HEK293 (cell line): ENCODE measurements around the gene CD151.
A peak's percentile ranks its signal among the peaks of the same experiment; 100 is the strongest.

Experiments used
- CTCF ChIA-PET: fragments of 350-600 bp; formaldehyde crosslinking; extraction: SDS; loops from one replicate; lab custom pipeline; 2021; ENCODE audit warnings: antibody characterized with exemption; lab: Yijun Ruan, JAX
- POLR2A ChIA-PET: fragments of 300-600 bp; formaldehyde crosslinking; extraction: SDS; loops from one replicate; lab custom pipeline; 2020; ENCODE audit warnings: antibody characterized with exemption, inconsistent platforms; lab: Yijun Ruan, JAX
- H3K27ac ChIP-seq: fragments of 200-500 bp; sonication (Bioruptor generic); 2 replicates; pipeline ENCODE4 v1.5.1; 2014; ENCODE audit warnings: low read depth, low read length, control low read depth, inconsistent platforms; ENCODE audit errors: extremely low read depth
- H3K36me3 ChIP-seq, 2 experiments: fragments of 200-500 bp in 1 of 2; sonication (Bioruptor generic) in 1 of 2; 1 replicate in 1 of 2; 2 replicates in 1 of 2; pipeline ENCODE4 v1.5.1; 2014 to 2017; ENCODE audit warnings: inconsistent platforms in 2 of 2, low read length in 2 of 2; ENCODE audit not compliant: control insufficient read depth in 2 of 2, insufficient read depth in 1 of 2
- H3K4me1 ChIP-seq: fragments of 200-500 bp; sonication (Bioruptor generic); 2 replicates; pipeline ENCODE4 v1.5.1; 2014; ENCODE audit warnings: mild to moderate bottlenecking, low read length, inconsistent platforms; ENCODE audit not compliant: control insufficient read depth, insufficient read depth
- H3K4me3 ChIP-seq: 2 replicates; pipeline ENCODE4 v1.5.1; 2011; ENCODE audit warnings: low read depth, mild to moderate bottlenecking, control low read depth, low read length, moderate library complexity
- H3K9me3 ChIP-seq: fragments of 200-500 bp; sonication (Bioruptor generic); 2 replicates; pipeline ENCODE4 v1.5.1; 2014; ENCODE audit warnings: low read depth, low read length, inconsistent platforms; ENCODE audit not compliant: control insufficient read depth, insufficient read depth
- GLIS2 ChIP-seq: fragments of 450-650 bp; formaldehyde crosslinking; IDR thresholded peaks from 2 replicates; pipeline ENCODE4 v1.5.1; 2016; ENCODE audit warnings: missing biosample characterization, missing genetic modification characterization
- KLF16 ChIP-seq: fragments of 450-650 bp; formaldehyde crosslinking; IDR thresholded peaks from 2 replicates; pipeline ENCODE4 v1.5.1; 2017; ENCODE audit warnings: missing biosample characterization, missing genetic modification characterization
- KLF9 ChIP-seq: fragments of 450-650 bp; formaldehyde crosslinking; IDR thresholded peaks from 2 replicates; pipeline ENCODE4 v1.5.1; 2016; ENCODE audit warnings: missing biosample characterization, missing genetic modification characterization, low read depth
- SP3 ChIP-seq: fragments of 450-650 bp; formaldehyde crosslinking; IDR thresholded peaks from 2 replicates; pipeline ENCODE4 v1.5.1; 2016; ENCODE audit warnings: missing biosample characterization, missing genetic modification characterization
- ZBTB10 ChIP-seq: fragments of 450-650 bp; formaldehyde crosslinking; IDR thresholded peaks from 2 replicates; pipeline ENCODE4 v1.5.1; 2016; ENCODE audit warnings: missing biosample characterization, missing genetic modification characterization
- ZBTB26 ChIP-seq: fragments of 450-650 bp; formaldehyde crosslinking; optimal IDR thresholded peaks from 2 replicates; pipeline ENCODE3; 2016; ENCODE audit warnings: missing biosample characterization, mild to moderate bottlenecking, missing genetic modification characterization
- ZBTB8A ChIP-seq: fragments of 450-650 bp; formaldehyde crosslinking; IDR thresholded peaks from 2 replicates; pipeline ENCODE4 v1.5.1; 2016; ENCODE audit warnings: missing biosample characterization, missing genetic modification characterization
- ZFP69B ChIP-seq: fragments of 450-650 bp; formaldehyde crosslinking; IDR thresholded peaks from 2 replicates; pipeline ENCODE4 v1.5.1; 2016; ENCODE audit warnings: missing biosample characterization, missing genetic modification characterization
- ZNF132 ChIP-seq: fragments of 450-650 bp; formaldehyde crosslinking; IDR thresholded peaks from 2 replicates; pipeline ENCODE4 v1.5.1; 2017; ENCODE audit warnings: missing biosample characterization, missing genetic modification characterization, borderline replicate concordance
- ZNF138 ChIP-seq: fragments of 450-650 bp; formaldehyde crosslinking; IDR thresholded peaks from 2 replicates; pipeline ENCODE4 v1.5.1; 2016; ENCODE audit warnings: missing biosample characterization, missing genetic modification characterization, borderline replicate concordance
- ZNF148 ChIP-seq: fragments of 450-650 bp; formaldehyde crosslinking; IDR thresholded peaks from 2 replicates; pipeline ENCODE4 v1.5.0; 2017; ENCODE audit warnings: missing biosample characterization, missing genetic modification characterization, borderline replicate concordance
- ZNF211 ChIP-seq: fragments of 450-650 bp; formaldehyde crosslinking; IDR thresholded peaks from 2 replicates; pipeline ENCODE4 v1.5.1; 2016; ENCODE audit warnings: low read depth, missing biosample characterization, missing genetic modification characterization
- ZNF280C ChIP-seq: fragments of 450-650 bp; formaldehyde crosslinking; IDR thresholded peaks from 2 replicates; pipeline ENCODE4 v1.5.1; 2016; ENCODE audit warnings: missing biosample characterization, missing genetic modification characterization
- ZNF311 ChIP-seq: fragments of 450-650 bp; formaldehyde crosslinking; IDR thresholded peaks from 2 replicates; pipeline ENCODE4 v1.5.1; 2017; ENCODE audit warnings: missing biosample characterization, missing genetic modification characterization, borderline replicate concordance
- ZNF335 ChIP-seq: fragments of 450-650 bp; formaldehyde crosslinking; conservative IDR thresholded peaks from 2 replicates; pipeline ENCODE4 v1.5.1; 2016; ENCODE audit warnings: missing biosample characterization, missing genetic modification characterization
- ZNF544 ChIP-seq: fragments of 450-650 bp; formaldehyde crosslinking; IDR thresholded peaks from 2 replicates; pipeline ENCODE4 v1.5.0; 2017; ENCODE audit warnings: missing biosample characterization, missing genetic modification characterization
- ZNF555 ChIP-seq: fragments of 450-650 bp; formaldehyde crosslinking; conservative IDR thresholded peaks from 2 replicates; pipeline ENCODE4 v1.5.1; 2017; ENCODE audit warnings: missing biosample characterization, mild to moderate bottlenecking, missing genetic modification characterization, inconsistent platforms
- ZNF626 ChIP-seq: fragments of 450-650 bp; sonication (Bioruptor Pico); formaldehyde crosslinking; IDR thresholded peaks from 2 replicates; pipeline ENCODE4 v1.5.1; 2018; ENCODE audit warnings: missing biosample characterization, missing genetic modification characterization, inconsistent platforms
- ZNF629 ChIP-seq: fragments of 450-650 bp; formaldehyde crosslinking; IDR thresholded peaks from 2 replicates; pipeline ENCODE4 v1.5.1; 2017; ENCODE audit warnings: missing biosample characterization, missing genetic modification characterization
- ZNF701 ChIP-seq: fragments of 450-650 bp; formaldehyde crosslinking; IDR thresholded peaks from 2 replicates; pipeline ENCODE4 v1.5.1; 2016; ENCODE audit warnings: missing biosample characterization, missing genetic modification characterization
- ZNF777 ChIP-seq: fragments of 450-650 bp; formaldehyde crosslinking; IDR thresholded peaks from 2 replicates; pipeline ENCODE4 v1.5.1; 2017; ENCODE audit warnings: missing biosample characterization, missing genetic modification characterization, borderline replicate concordance
- ZNF785 ChIP-seq: fragments of 450-650 bp; formaldehyde crosslinking; IDR thresholded peaks from 2 replicates; pipeline ENCODE4 v1.5.1; 2016; ENCODE audit warnings: missing biosample characterization, missing genetic modification characterization
- ZXDB ChIP-seq: fragments of 450-650 bp; formaldehyde crosslinking; IDR thresholded peaks from 2 replicates; pipeline ENCODE4 v1.5.1; 2016; ENCODE audit warnings: missing biosample characterization, missing genetic modification characterization

The CD151 gene

GRCh38 chr11:848380-848931 lies 15.7 kb downstream of the CD151 start (continued):
- TF ChIP-seq ZBTB8A (0 out of 2 replicates have a peak, but pooled peaks have one; percentile 19), ZBTB10 (tag by site-specific recombination) (peak; percentile 16; the same call in 1 of the 2 replicates), GLIS2 (tag by site-specific recombination) (peak; percentile 80), ZNF148 (tag by site-specific recombination) (no peak), ZNF138 (tag by site-specific recombination) (no peak), ZNF626 (tag by site-specific recombination) (no peak), ZNF335 (tag by site-specific recombination) (no peak), ZNF211 (tag by site-specific recombination) (no peak), ZNF311 (tag by site-specific recombination) (no peak), KLF16 (tag by site-specific recombination) (no peak), ZNF785 (no peak), ZNF544 (tag by site-specific recombination) (no peak), SP3 (tag by site-specific recombination) (peak; percentile 14; the same call in 1 of the 2 replicates), KLF9 (tag by site-specific recombination) (no peak), ZNF132 (tag by site-specific recombination) (no peak)

GRCh38 chr11:849104-849824 lies 16.5 kb downstream of the CD151 start:
- Histone ChIP-seq H3K9me3 (no peaks in the 10 kb centered on the region), H3K4me3 (peak overlapping the region; percentile 34), H3K4me1 (0 out of 2 replicates have a peak, but pooled peaks cover 6% of the 10 kb centered on the region), H3K27ac (no peak overlapping the region), H3K36me3 (no peaks in the 10 kb centered on the region)
- CTCF ChIA-PET: interaction anchor here (0.7 to 1.8 kb wide), 7 partner anchors 8 to 202 kb away, joined by 3 to 10 read pairs (median 3); no protein-coding TSS in a partner anchor
- POLR2A ChIA-PET: interaction anchor here (1.1 kb wide), 1 partner anchor 46 kb away, joined by 3 read pairs; no protein-coding TSS in a partner anchor
- TF ChIP-seq ZNF629 (tag by site-specific recombination) (no peak), ZFP69B (0 out of 2 replicates have a peak, but pooled peaks have one; percentile 12), ZNF777 (tag by site-specific recombination) (no peak), ZNF555 (tag by site-specific recombination) (no peak), ZBTB26 (peak; percentile 25), ZBTB10 (tag by site-specific recombination) (0 out of 2 replicates have a peak, but pooled peaks have one; percentile 30), ZNF701 (tag by site-specific recombination) (no peak), ZXDB (0 out of 2 replicates have a peak, but pooled peaks have one; percentile 14), ZNF280C (no peak)
